ENCODE measurements around the gene ELMO2. TPM values are rescaled to one million over a fixed set of nuclear protein-coding genes. Genes with fewer than 3 reads are reported as not detected.

ELMO2 gene
- polyA plus RNA-seq, 4 donors: 61.1 to 71.7 (median 67.4) TPM

DNA sequence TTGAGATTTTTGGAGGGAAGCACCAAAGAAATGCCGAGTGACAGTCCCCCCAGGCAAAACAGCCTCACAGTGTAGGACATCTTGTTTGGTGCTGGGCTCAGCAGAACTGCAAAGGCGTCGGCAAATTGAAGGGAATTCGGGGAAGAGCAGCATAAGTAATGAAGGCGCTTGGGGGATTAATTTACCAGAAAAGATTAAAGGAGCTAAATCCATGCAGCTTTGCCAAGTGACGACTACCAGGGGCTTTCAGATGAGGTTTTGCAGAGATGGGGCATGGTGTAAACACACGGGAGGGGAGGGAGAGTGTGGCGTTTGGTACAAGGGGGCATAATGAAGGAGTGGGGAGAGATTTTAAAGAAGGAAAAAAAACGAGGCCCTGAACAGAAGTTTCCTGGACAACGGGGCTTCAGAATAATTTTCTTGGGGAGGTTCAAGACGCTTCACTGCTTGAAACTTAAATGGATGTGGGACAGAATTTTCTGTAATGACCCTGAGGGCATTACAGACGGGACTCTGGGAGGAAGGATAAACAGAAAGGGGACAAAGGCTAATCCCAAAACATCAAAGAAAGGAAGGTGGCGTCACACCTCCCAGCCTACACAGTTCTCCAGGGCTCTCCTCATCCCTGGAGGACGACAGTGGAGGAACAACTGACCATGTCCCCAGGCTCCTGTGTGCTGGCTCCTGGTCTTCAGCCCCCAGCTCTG is 52.8 kb downstream of the ELMO2 start:
- DNase-seq (ENCODE audit: low read depth in 4 of 4, low spot score in 3 of 4): no peak

DNA sequence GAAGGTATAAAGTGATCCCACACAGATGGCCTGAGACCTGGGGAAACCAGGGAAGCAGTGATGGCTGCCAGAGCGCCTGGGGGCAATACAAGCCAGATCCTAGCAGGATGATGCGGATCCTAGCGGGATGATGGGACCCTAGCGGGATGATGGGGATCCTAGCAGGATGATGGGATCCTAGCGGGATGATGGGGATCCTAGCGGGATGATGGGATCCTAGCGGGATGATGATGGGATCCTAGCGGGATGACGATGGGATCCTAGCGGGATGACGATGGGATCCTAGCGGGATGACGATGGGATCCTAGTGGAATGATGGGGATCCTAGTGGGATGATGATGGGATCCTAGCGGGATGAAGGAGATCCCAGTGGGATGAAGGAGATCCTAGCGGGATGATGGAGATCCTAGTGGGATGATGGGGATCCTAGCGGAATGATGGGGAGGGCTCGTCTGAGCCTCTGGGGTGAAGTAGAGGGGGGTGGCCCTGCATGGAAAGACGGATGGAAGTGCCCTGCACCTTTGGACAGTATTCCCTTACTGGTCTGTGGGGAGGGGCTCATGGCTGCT is 54.0 kb downstream of the ELMO2 start:
- DNase-seq (ENCODE audit: low read depth in 4 of 4, low spot score in 3 of 4): no peak

DNA sequence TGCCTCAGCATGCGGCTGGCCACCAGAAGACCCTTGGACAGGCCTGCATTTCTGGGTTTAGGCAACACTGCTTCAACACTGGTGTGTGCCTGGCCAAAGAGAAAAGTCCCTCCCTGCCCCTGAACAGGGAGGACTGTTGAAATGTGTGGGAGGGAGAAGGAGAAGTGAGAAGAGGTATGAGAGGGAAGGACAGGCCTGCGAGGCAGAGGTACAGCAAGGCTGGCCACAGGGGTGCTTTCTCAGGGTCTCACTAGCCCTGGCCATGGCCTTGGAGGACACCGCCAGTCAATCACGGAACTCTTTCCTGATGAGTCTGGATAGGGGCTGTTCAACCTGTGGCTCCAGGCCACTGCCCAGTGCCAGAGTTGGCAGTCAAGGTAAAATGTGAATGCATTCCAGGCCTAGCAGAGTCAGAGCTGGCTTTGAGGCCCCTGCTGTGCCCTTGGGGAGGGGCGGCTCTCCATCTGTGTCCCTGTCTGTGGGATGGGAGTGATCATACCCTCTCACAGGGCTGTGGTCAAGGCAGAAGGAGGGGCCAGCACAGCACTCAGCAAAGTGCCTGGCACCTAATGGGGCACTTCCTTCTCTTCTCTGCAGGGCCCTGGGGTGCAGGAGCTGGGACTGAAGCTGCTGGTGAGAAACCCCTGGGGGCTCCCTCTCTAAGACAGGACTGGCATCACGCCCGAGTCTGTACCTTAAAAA is 54.9 kb downstream of the ELMO2 start:
- no peak for DNase-seq (ENCODE audit: low read depth in 4 of 4, low spot score in 3 of 4)

DNA sequence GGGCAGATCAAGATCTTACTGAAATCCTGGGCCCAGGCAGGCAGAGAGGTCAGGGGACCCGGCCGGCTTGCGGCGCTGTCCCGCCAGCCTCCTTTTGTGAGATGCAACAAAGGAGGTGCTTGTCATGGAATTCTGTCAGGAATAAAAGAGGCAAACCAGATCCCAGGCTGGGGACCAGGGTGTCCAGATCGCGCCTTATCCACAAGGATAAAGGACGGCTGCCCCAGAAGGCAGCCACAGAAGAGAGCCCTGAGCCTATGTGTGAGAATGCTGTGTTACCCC is 55.5 kb downstream of the ELMO2 start:
- no peak for DNase-seq (ENCODE audit: low read depth in 4 of 4, low spot score in 3 of 4)

DNA sequence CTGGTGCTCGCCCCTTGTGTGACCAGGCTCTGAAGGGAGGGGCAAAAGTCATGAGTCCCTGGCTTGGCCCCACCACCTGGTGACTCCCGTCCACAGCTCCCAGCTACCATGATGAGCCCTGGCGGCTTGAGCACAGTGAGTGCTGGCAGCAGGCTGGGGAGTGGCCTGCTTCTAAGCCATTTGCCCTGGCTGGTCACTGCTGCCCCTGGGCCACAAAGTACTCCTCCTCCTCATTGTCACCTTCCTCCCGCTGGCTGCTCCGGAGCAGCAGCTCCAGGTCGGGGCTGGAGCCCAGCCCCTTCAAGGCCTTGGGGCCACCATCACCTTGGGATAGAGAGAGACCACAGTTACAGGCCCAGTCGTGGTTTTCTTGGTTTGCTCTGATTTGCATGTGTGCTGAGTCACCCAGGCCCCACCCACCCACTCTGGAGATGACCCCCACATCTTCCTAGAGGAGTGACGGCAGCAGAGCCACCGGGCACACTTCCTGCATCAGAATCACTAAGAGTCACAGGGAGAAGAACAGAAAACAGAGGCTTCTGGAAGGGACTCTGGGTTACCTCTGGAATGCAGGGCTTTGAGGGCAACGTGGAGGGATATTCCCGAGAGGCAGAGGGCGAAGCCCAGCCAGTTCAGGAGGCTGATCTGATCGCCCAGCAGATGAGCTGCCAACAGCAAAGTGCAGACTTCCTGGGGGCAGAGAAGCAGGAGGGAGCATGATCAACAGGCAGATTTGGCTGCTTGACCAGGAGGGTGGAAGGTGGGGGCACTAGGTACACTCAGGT is 56.0 kb downstream of the ELMO2 start:
- no peak for DNase-seq (ENCODE audit: low read depth in 4 of 4, low spot score in 3 of 4)

DNA sequence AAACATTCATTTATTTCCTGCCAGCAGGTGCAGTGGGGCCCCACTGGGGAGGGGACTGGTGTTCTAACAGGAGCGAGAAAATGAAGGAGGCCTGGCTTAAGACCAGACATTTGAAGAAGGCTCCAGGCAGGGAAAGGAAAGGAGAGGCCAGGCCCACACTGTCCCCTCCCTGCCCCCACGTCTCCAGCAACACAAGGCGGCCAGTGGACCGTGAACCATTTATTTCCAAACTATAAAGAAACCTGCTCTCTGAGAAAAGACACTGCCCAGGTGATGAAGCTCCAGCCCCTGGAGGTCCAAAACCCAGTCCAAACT is 56.7 kb downstream of the ELMO2 start:
- no peak for DNase-seq (ENCODE audit: low read depth in 4 of 4, low spot score in 3 of 4)

DNA sequence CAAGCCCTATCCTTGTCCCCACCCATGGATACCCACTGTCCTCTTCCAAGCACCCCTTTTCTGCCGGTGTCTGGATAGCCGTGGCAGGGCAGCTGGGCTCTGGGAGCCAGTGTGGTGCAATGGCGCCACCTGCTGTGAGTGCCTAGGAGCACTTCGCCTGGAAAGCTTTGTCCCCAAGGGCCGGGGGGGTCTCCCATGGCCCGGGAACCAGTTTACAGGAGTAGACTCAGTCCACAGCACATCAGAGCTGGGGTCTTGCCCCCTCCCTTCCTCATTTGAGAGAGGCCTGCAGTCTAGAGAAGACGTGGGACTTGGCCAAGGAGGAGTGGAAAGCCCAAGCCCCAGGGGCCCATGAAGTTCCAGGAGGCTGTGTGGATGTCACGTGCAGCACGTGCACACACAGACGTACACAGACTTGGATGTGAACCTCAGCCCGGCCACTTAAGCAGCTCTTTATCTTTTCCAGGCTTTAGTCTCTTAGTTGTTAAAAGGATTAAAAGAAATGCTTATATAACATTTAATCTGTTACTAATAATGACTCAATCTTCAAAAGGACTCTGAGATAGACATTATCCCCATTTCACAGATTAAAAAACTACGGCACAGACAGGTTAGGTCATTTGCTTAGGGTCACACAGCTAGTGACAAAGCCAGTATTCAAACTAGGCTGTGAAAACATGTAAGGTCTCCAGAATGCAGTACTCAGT is 57.2 kb downstream of the ELMO2 start:
- no peak for DNase-seq (ENCODE audit: low read depth in 4 of 4, low spot score in 3 of 4)

DNA sequence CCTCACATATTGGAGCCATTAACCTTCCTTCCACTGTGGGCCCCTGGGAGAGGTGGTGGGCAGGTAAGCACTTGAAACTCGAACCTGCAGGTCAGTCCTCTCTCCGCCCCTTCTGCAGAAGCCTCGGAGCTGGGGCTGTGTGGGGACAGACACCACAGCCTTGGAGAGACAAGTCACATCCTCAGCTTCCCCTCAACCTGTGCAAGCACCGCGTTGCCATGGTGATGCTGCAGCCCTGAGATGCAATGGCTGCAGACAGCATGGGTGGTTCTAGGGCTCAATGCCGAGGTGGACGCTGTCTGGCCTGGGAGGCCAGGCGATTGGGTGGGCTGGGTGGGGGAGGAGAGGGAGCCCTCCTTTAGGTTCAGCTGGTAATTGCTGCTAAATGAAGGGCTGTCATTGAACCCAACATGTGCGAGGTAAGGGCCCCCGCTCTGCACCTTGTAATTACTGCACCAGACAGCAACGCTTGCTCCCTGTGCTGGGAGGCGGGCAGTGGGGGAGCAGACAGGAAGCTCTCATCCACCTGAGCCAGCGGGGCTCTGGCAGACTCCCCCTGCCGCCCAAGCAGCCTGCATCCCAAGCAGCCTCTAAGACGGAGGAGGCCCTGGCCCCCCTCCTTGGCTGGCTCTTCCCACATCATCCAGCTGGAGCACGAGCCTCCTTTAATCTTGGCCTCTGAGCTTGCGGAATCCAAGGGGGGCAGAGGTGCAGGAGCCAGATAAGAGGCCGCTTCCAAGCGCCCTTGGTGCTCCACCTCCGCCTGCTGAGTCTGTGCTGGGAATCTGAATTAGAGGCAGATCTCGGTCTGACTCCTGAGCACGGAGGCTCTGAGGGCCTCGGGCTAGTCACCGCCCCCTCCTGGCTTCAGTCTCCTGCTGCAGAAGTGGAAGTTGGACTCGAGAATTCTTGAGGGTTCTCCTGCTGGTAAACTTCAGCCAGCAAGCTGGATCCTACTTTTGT is 58.3 kb downstream of the ELMO2 start:
- no peak for DNase-seq (ENCODE audit: low read depth in 4 of 4, low spot score in 3 of 4)

DNA sequence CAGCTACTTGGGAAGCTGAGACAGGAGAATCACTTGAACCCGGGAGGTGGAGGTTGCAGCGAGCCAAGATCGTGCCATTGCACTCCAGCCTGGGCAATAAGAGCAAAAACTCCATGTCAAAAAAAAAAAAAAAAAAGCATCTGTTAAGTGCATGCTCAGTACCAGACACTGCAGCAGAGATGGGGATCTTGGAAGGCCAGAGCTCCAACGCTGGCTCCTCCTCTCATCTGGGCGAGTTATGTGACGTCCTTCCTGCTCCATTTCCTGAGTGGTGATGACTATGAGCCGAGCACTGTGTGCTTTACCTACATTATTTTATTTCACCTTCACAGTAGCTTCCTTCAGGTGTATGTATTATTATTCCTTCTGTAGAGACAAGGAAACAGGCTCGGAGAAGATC is 59.6 kb downstream of the ELMO2 start:
- DNase-seq (ENCODE audit: low read depth in 4 of 4, low spot score in 3 of 4): no peak

DNA sequence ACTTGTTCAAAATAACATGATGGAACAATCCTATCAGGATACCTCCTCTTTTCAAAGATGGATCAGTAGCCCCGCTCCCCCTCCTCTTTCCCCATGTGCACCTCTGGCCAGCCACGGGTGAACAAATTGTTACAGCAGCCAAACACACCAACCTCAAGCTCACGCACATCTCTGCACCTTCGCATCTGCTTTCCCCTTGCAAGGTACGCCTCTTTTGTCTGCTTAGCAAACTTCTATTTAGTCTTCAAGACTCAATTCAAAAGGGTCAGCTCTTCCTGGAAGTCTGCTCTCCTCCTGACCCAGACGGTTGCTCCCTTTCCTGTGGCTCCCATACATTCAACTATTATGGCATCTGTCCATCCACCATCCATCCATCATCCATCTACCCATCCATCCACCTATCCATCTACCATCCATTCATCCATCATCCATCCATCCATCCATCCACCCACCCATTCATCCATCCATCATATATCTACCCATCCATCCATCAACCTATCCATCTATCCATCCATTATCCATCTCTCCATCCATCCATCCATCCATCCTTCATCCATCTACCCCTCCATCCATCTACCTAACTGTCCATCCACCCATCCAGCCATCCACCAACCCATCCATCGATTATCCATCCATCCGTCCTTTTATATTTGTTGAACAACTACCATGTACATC is 61.8 kb downstream of the ELMO2 start:
- DNase-seq (ENCODE audit: low read depth in 4 of 4, low spot score in 3 of 4): no peak

DNA sequence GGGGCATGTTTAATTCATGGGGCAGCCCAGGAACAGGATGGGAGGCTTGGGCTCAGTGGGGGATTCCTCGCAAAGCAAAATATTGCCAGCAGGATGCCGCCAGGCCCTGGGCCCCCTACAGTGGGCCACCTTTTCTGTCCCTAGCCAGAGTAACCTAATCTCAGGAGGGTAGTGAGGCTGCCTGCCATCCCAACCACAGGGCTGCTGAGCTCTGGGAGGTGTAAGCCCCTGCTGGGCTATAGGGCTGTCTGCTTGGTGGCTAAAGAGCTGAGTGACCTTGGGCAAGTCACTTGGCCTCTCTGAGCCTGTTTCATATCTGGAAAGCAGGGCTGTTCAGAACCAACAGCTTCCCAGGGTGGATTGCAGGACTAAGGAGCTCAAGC is 62.4 kb downstream of the ELMO2 start:
- DNase-seq (ENCODE audit: low read depth in 4 of 4, low spot score in 3 of 4): no peak

DNA sequence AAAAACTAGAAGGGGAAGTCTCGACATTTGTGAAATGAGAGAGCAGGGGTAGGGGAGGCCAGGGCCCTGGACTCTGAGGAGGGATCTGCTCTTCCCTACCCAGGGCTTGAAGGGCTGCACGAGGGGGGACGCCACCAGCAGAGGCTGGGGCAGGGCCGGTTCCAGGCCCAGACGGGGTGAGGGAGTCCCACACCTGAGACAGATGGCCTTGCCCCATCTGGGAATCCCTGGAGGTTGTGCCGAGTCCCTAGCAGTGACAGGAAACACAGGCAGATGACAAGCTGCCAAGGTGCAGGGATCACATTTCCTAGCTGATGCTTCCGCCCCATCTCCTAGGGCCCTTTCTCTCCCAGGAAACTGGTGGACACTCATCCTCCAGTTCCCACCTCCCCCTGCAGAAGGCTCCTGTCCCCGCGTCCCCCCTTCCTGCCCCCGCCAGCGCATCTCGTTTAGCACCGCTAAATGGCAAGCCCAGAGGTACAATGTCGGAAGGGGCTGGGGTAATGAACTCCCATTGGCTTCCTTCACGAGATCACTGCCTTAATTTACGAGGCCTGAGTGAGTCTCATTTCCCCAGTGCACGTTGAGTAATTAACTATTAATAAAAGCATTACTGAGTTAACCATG is 63.0 kb downstream of the ELMO2 start:
- DNase-seq (ENCODE audit: low read depth in 4 of 4, low spot score in 3 of 4): no peak

DNA sequence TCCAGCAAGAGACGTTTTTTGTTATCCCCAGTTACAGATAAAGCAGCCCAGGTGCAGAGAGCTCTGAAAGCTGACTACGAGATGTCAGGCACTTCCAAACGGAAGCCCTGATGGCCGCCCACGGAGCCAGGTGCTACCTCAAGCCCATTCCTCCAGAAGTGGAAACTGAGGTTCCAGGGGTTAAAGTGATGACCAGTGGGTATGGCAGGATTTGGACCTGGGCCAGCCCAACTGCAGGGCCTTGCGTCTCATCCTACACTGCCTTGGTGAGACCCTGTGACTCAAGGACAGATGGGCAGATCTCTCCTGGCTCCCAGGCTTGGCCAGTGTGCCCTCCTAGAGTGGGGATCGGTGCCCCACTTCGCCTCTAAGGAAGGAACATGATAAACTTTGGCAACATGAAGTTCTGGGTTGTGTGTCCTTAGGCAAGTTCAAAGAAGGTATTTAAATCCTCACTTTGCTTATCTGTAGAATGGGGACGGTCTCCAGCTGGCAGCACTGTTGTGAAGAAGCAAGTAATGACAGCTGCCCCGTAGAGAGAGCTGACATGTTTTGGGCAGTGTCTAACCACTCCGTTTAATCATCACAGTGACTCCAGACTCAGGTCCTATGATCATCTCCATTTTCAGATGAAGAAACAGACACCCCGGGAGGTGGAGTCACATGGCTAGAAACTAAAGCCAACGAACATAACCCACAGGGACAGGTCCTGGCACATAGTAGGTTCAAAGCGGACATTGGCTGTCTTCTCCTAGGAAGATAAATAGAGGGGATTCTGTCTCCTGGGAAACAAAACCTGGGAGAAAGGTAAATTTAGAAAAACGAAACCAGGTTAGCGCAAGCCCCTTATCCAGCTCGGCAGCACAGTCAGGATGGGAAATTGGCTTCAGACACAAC is 63.7 kb downstream of the ELMO2 start:
- DNase-seq (ENCODE audit: low read depth in 4 of 4, low spot score in 3 of 4): no peak

DNA sequence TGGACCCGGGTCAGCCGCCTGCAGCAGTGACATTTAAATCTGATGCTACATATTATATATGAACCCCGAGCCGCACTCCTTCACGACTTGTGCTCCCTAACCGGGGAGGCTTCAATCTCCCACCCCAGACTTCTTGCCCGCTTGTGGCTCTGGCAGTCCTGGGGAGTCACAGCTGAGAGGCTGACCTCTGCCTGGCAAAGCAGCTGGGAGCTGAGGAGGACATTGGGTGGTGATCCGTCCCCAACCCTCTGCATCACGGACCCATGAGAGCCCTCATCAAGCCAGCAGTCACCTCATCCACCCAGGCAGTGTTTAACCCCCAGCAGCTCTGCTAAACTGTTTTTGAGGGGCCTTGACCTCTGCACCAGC is 64.4 kb downstream of the ELMO2 start:
- DNase-seq (ENCODE audit: low read depth in 4 of 4, low spot score in 3 of 4): no peak

DNA sequence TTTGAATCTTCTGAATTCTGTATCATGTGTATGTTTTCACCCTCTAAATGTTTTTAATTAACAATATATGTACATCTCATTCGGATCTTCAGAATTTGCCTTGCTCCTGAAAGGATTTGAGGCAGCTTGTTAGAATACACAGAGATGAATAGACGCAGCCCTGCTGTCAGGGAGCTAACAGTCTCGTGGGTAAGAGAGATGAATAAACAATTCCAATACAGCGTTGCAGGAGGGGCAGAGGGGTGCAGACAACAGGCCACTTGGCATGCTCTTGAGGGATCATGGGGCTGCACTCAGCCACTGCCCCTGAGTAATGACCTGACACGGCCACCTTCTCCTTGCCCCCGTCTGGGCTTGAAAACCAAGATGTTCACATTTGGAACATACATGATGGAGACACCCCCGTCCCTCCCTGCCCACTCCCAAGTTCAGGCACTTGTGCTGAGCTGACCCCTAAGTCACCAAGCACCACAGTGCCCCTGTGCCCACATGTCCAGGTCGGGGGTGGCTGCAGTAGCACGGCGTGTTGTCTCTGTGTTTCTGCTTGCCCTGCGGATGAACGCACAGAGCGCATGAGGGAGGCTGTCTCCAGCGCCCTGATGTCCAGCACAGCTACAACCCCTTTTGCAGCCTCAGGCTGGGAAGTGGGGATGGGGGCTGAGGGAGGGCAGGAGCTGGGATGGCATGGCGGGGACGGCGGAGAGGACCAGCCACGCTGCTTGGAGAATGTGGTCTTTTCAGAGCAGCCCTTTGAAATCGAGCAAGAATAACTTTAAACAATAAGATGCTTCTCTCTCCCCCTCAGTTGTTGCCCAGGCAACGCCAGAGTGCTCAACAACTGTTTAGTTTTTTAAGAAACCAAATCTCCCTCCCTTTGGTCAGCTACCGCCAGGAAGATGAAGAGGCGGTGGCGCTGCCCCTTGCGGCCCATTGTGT is 65.1 kb downstream of the ELMO2 start:
- DNase-seq (ENCODE audit: low read depth in 4 of 4, low spot score in 3 of 4): no peak

DNA sequence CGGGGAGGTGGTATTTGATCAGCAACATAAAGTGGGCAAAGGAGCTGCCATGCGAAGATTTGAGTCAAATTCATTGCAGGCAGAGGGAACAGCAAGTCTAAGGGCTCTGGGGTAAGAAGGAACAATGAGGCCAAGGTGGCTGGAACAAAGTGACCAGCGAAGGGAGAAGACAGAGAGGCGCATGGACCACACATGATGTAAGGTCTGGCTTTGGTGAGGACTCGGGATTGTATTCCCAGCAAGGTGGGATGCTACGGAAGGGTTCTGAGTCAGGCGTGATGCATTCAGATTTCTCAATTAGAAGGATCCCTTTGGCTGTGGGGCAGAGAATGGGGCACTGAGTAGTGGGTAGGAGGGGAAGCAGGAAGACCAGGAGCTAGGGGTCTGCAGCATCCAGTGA is 67.4 kb downstream of the ELMO2 start:
- no peak for DNase-seq (ENCODE audit: low read depth in 4 of 4, low spot score in 3 of 4)

DNA sequence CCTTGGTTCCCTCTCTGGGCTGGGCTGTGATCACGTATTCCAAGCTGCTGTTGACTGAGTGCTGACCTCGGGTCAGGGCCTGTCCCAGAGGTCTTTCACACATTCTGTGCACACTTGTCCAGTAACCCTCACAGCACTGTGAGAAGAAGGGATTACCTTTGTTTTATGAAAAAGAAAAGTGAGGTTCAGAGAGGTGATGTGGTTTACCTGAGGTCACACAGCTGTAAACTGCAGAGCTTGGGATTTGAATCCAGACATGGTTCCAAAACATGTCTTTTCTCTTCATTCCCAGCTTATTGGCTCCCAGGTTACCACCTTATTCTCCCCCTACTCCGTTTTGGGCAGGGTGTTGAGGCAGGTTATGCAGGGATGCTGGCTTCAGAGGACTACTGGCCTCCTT is 69.7 kb downstream of the ELMO2 start:
- DNase-seq (ENCODE audit: low read depth in 4 of 4, low spot score in 3 of 4): no peak

Measured in left renal pelvis (tissue), 4 donors.